Placental epithelial cell (primary cell): ENCODE data around the gene KRTAP13-4. TPM values are rescaled to one million over a fixed set of nuclear protein-coding genes. Genes with fewer than 3 reads are reported as not detected.

ENCODE experiments used
- total RNA-seq: library from RNA; depleted of rRNA; stranded (reverse); fragments of >200 nt; gene quantifications from 2 replicates; pipeline ENCODE4 v1.2.3, GENCODE V29; 2012

The KRTAP13-4 gene, protein sequence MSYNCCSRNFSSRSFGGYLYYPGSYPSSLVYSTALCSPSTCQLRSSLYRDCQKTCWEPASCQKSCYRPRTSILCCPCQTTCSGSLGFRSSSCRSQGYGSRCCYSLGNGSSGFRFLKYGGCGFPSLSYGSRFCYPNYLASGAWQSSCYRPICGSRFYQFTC
- total RNA-seq: not detected in 2 replicates

DNA sequence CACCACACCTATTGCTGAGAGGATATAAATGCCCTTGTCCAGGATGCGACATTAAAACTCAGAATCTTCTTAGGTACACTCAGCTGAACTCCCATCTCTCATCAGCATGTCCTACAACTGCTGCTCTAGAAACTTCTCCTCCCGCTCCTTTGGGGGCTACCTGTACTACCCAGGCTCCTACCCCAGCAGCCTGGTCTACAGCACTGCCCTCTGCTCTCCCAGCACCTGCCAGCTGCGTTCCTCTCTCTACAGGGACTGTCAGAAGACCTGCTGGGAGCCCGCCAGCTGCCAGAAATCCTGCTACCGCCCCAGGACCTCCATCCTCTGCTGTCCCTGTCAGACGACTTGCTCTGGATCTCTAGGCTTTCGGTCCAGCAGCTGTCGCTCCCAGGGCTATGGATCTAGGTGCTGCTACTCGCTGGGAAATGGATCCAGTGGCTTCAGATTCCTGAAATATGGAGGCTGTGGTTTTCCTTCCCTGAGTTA is at the start of gene KRTAP13-4:
Gene KRTAP13-4, plus strand, starts transcription at position 51 of the 486 bp plus-strand sequence. Its CDS starts 56 bp downstream, at position 107.

DNA sequence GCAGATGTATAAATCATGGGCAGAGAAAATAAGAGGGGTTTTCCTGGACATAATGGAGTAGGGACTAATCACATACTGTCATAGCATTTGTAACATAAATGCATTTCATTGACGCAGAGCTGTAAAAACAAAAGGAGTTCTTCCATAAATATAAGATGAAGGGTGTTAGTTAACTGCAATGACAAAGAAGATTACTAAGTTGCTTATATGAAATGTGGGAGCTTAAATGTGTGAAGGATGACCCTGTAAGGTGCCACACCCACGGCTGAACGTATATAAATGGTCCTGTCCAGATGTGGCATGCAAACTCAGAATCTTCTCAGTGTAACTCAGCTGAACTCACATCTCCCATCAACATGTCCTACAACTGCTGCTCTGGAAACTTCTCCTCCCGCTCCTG is 34.3 kb upstream of the KRTAP13-4 start, which contains the start of gene KRTAP13-1:
Gene KRTAP13-1, plus strand, starts transcription at position 301 of the 400 bp plus-strand sequence. Its CDS starts 56 bp downstream, at position 357.

DNA sequence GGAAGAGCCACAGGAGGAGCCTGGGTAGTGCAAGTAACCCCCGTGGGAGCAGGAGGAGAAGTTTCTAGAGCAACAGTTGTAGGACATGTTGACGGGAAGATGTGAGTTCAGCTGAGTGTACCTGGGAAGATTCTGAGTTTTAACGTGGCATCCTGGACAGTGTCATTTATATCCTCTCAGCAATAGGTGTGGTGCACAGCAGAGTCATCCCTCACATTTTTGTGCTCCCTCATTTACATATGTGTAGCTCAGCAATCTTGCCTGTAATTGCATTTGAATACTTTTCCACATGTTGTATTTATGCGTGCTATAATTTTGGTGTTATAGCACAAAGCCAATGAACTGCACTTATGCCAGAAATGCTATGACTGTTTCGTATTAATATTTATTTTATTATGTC is 4.2 kb upstream of the KRTAP13-4 start, which contains the start of gene KRTAP13-3:
Gene KRTAP13-3, minus strand, starts transcription at position 101 of the 400 bp plus-strand sequence. Its CDS starts 14 bp downstream, at position 87.

DNA sequence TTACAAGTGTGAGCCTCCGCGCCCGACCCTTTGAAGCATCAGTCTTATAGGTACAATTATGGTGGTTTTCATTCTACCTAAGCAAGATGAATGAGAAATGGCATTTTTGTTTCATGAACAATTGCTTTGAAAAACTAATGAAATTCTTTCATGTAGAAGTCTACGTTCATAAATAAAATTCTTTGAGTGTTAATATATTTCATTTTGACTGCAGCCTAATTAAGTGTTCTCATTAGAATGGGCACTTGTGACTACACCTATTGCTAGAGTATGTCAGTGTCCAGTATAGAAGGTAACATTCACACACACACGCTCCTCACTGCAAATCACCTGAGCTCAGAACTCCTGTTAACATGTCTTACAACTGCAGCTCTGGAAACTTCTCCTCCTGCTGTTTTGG is 10.0 kb downstream of the KRTAP13-4 start, which contains the start of gene KRTAP15-1:
Gene KRTAP15-1, plus strand, starts transcription at position 301 of the 400 bp plus-strand sequence. Its CDS starts 53 bp downstream, at position 354.

DNA sequence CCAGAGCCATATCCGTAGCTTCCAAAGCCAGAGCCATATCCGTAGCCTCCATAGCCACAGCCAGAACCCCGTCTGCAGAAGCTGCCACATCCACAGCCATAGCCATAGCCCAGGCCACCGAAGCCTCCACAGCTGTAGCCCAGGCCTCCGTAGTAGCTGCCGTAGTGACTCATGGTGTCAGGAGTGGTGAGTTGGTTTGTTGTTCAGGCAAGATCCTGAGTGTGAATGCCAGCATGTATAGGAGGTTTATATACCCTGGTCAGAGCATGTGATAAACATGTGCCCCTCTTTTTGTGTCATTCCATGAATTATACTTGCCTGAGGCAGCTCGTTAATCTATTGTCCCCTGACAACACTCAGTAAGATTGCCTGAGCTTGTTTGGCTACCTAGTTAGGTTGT is 50.1 kb downstream of the KRTAP13-4 start, which contains the start of gene KRTAP19-1:
Gene KRTAP19-1, minus strand, starts transcription at position 223 of the 400 bp plus-strand sequence. Its CDS starts 50 bp downstream, at position 173.

Other genes with a start within 250 kb of the KRTAP13-4 start
- gene CLDN8, start 214.1 kb upstream of the KRTAP13-4 start, total RNA-seq: not detected in 2 replicates
- not detected in 2 replicates for gene KRTAP24-1, start 147.3 kb upstream of the KRTAP13-4 start, total RNA-seq
- not detected in 2 replicates for gene KRTAP25-1, start 140.7 kb upstream of the KRTAP13-4 start, total RNA-seq
- gene KRTAP26-1, start 109.9 kb upstream of the KRTAP13-4 start, total RNA-seq: not detected in 2 replicates
- gene KRTAP27-1, start 92.5 kb upstream of the KRTAP13-4 start, total RNA-seq: not detected in 2 replicates
- gene KRTAP23-1, start 81.6 kb upstream of the KRTAP13-4 start, total RNA-seq: not detected in 2 replicates
- not detected in 2 replicates for gene KRTAP13-2, start 57.9 kb upstream of the KRTAP13-4 start, total RNA-seq
- gene KRTAP13-1, start 34.2 kb upstream of the KRTAP13-4 start, total RNA-seq: not detected in 2 replicates
- gene KRTAP13-3, start 4.3 kb upstream of the KRTAP13-4 start, total RNA-seq: not detected in 2 replicates
- not detected in 2 replicates for gene KRTAP15-1, start 10.1 kb downstream of the KRTAP13-4 start, total RNA-seq
- not detected in 2 replicates for gene KRTAP19-1, start 50.1 kb downstream of the KRTAP13-4 start, total RNA-seq
- not detected in 2 replicates for gene KRTAP19-2, start 57.2 kb downstream of the KRTAP13-4 start, total RNA-seq
- not detected in 2 replicates for gene KRTAP19-3, start 61.8 kb downstream of the KRTAP13-4 start, total RNA-seq
- gene KRTAP19-4, start 66.9 kb downstream of the KRTAP13-4 start, total RNA-seq: not detected in 2 replicates
- gene KRTAP19-5, start 71.9 kb downstream of the KRTAP13-4 start, total RNA-seq: not detected in 2 replicates
- gene KRTAP19-6, start 111.6 kb downstream of the KRTAP13-4 start, total RNA-seq: not detected in 2 replicates
- not detected in 2 replicates for gene KRTAP19-7, start 131.1 kb downstream of the KRTAP13-4 start, total RNA-seq
- not detected in 2 replicates for gene KRTAP22-2, start 160.2 kb downstream of the KRTAP13-4 start, total RNA-seq
- not detected in 2 replicates for gene KRTAP6-3, start 162.2 kb downstream of the KRTAP13-4 start, total RNA-seq
- gene KRTAP6-2, start 168.7 kb downstream of the KRTAP13-4 start, total RNA-seq: not detected in 2 replicates
- not detected in 2 replicates for gene KRTAP22-1, start 170.9 kb downstream of the KRTAP13-4 start, total RNA-seq
- gene KRTAP6-1, start 183.7 kb downstream of the KRTAP13-4 start, total RNA-seq: not detected in 2 replicates
- gene KRTAP20-1, start 186.2 kb downstream of the KRTAP13-4 start, total RNA-seq: not detected in 2 replicates
- gene KRTAP20-4, start 190.4 kb downstream of the KRTAP13-4 start, total RNA-seq: not detected in 2 replicates
- not detected in 2 replicates for gene KRTAP20-2, start 205.0 kb downstream of the KRTAP13-4 start, total RNA-seq
- gene KRTAP20-3, start 212.6 kb downstream of the KRTAP13-4 start, total RNA-seq: not detected in 2 replicates